K562 (cell line): Measurements from ENCODE around the gene IGSF21. TPM values are rescaled to one million over a fixed set of nuclear protein-coding genes. Genes with fewer than 3 reads are reported as not detected.

Source experiments
- BCL6 ChIP-seq: fragments of 250-450 bp; sonication (Bioruptor Pico); IDR thresholded peaks from 2 replicates; pipeline ENCODE4 v1.4.0; 2020
- DPF2 ChIP-seq: fragments of 450-650 bp; IDR thresholded peaks from 2 replicates; pipeline ENCODE4 v1.6.1; 2016
- HDAC3 ChIP-seq: fragments of 450-650 bp; IDR thresholded peaks from 2 replicates; pipeline ENCODE4 v1.6.1; 2018; ENCODE audit warnings: borderline replicate concordance, mild to moderate bottlenecking, moderate library complexity; ENCODE audit not compliant: partially characterized antibody
- HMGN3 ChIP-seq: IDR thresholded peaks from 2 replicates; pipeline ENCODE4 v1.6.1; 2011; ENCODE audit warnings: borderline replicate concordance, low read depth, mild to moderate bottlenecking, mixed read lengths, low read length; ENCODE audit not compliant: insufficient read length; ENCODE audit errors: extremely low read depth
- MEIS2 ChIP-seq: fragments of 450-650 bp; IDR thresholded peaks from 2 replicates; pipeline ENCODE4 v1.6.1; 2014; ENCODE audit warnings: mild to moderate bottlenecking; ENCODE audit not compliant: partially characterized antibody
- MTF1 ChIP-seq: fragments of 250-450 bp; sonication (Bioruptor Pico); IDR thresholded peaks from 2 replicates; pipeline ENCODE4 v1.9.0; 2021; ENCODE audit warnings: moderate library complexity, mild to moderate bottlenecking, inconsistent platforms, borderline replicate concordance
- RBM14 ChIP-seq: fragments of 200-400 bp; formaldehyde crosslinking; IDR thresholded peaks from 2 replicates; pipeline ENCODE4 v1.6.1; 2018; ENCODE audit warnings: low read depth, mild to moderate bottlenecking, low read length, moderate library complexity, borderline replicate concordance; ENCODE audit not compliant: insufficient read depth
- RNF2 ChIP-seq: sonication (generic); IDR thresholded peaks from 2 replicates; pipeline ENCODE4 v1.6.1; 2016
- SIN3B ChIP-seq: fragments of 450-650 bp; IDR thresholded peaks from 2 replicates; pipeline ENCODE4 v1.6.1; 2017; ENCODE audit warnings: low read depth, mild to moderate bottlenecking, moderate library complexity
- TBL1XR1 ChIP-seq, 2 experiments: IDR thresholded peaks; 2 replicates each; pipeline ENCODE4 v1.6.1; 2012; ENCODE audit warnings: improper control_type of control experiment in 2 of 2, low read length in 2 of 2, mild to moderate bottlenecking in 1 of 2
- XRCC3 ChIP-seq: fragments of 450-650 bp; IDR thresholded peaks from 2 replicates; pipeline ENCODE4 v1.6.1; 2017; ENCODE audit warnings: mild to moderate bottlenecking, moderate library complexity
- ZNF274 ChIP-seq: IDR thresholded peaks from 2 replicates; pipeline ENCODE4 v1.6.1; 2011; ENCODE audit warnings: low read depth, mild to moderate bottlenecking, low read length, moderate library complexity, borderline replicate concordance
- polyA plus RNA-seq, 8 experiments: library from polyadenylated mRNA; depleted of rRNA in 4 of 8; stranded (reverse) in 5 of 8; unstranded in 3 of 8; fragments of >200 nt; fragmentation: Nextera tagmentation in 2 of 8; fragmentation: Illumina TruSeq in 1 of 8; extraction: Ambion mirVana in 2 of 8; extraction: Trizol in 1 of 8; gene quantifications; 2 replicates each; pipeline versions ENCODE4 v1.2.1 to v1.2.3, GENCODE V29; 2011 to 2014; ENCODE audit warnings: inconsistent platforms in 1 of 8, missing spikeins in 1 of 8
- total RNA-seq, 7 experiments: library from RNA; depleted of rRNA in 6 of 7; stranded (reverse); fragments of >200 nt in 6 of 7; fragmentation: Illumina TruSeq in 2 of 7; extraction: Trizol in 2 of 7; gene quantifications; 2 replicates each; pipeline versions ENCODE4 v1.2.1 to v1.2.3, GENCODE V29; 2011 to 2021; ENCODE audit warnings: low replicate concordance in 1 of 7
- TF ChIP-seq, protein P1 (sequence below): fragments of 200-600 bp; sonication (generic); IDR thresholded peaks from one replicate; pipeline ENCODE4 v1.6.1; 2012; ENCODE audit warnings: mild to moderate bottlenecking, low read depth, low read length, inconsistent platforms
- TF ChIP-seq, protein P2 (sequence below): fragments of 450-650 bp; IDR thresholded peaks from 2 replicates; pipeline ENCODE4 v1.7.1; 2018; ENCODE audit warnings: mild to moderate bottlenecking, low read depth; ENCODE audit not compliant: partially characterized antibody

The IGSF21 gene
- total and polyA plus RNA-seq, 9 of the 15 experiments (the other 6 are each of a cell fraction or from before 2014, with no cell fraction given) = not detected

DNA sequence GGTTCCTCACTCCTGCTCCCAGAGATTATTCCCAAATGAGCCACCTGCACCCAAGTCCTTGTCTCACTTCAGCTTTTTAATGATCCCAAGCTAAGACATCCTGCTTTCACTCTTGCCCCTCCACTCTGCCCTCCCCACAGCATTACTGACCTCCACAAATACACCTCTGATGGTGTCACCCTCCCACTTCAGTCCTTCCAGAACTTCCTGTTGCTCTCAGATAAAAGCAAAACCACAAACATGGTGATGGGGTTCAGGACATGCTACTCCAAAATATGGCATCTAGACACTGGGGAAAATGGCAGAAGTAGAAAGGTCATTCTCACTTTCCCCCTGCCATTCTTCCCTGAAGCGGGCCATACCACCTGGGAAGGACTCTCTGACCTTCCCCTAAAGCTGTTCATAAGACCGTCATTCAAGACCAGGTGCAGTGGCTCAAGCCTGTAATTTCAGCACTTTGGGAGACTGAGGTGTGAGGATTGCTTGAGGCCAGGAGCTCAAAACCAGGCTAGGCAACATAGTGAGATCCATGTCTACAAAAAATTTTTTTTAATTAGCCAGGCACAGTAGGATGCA is 307.4 kb downstream of the IGSF21 start (continued):
- TF ChIP-seq, protein P1, sequence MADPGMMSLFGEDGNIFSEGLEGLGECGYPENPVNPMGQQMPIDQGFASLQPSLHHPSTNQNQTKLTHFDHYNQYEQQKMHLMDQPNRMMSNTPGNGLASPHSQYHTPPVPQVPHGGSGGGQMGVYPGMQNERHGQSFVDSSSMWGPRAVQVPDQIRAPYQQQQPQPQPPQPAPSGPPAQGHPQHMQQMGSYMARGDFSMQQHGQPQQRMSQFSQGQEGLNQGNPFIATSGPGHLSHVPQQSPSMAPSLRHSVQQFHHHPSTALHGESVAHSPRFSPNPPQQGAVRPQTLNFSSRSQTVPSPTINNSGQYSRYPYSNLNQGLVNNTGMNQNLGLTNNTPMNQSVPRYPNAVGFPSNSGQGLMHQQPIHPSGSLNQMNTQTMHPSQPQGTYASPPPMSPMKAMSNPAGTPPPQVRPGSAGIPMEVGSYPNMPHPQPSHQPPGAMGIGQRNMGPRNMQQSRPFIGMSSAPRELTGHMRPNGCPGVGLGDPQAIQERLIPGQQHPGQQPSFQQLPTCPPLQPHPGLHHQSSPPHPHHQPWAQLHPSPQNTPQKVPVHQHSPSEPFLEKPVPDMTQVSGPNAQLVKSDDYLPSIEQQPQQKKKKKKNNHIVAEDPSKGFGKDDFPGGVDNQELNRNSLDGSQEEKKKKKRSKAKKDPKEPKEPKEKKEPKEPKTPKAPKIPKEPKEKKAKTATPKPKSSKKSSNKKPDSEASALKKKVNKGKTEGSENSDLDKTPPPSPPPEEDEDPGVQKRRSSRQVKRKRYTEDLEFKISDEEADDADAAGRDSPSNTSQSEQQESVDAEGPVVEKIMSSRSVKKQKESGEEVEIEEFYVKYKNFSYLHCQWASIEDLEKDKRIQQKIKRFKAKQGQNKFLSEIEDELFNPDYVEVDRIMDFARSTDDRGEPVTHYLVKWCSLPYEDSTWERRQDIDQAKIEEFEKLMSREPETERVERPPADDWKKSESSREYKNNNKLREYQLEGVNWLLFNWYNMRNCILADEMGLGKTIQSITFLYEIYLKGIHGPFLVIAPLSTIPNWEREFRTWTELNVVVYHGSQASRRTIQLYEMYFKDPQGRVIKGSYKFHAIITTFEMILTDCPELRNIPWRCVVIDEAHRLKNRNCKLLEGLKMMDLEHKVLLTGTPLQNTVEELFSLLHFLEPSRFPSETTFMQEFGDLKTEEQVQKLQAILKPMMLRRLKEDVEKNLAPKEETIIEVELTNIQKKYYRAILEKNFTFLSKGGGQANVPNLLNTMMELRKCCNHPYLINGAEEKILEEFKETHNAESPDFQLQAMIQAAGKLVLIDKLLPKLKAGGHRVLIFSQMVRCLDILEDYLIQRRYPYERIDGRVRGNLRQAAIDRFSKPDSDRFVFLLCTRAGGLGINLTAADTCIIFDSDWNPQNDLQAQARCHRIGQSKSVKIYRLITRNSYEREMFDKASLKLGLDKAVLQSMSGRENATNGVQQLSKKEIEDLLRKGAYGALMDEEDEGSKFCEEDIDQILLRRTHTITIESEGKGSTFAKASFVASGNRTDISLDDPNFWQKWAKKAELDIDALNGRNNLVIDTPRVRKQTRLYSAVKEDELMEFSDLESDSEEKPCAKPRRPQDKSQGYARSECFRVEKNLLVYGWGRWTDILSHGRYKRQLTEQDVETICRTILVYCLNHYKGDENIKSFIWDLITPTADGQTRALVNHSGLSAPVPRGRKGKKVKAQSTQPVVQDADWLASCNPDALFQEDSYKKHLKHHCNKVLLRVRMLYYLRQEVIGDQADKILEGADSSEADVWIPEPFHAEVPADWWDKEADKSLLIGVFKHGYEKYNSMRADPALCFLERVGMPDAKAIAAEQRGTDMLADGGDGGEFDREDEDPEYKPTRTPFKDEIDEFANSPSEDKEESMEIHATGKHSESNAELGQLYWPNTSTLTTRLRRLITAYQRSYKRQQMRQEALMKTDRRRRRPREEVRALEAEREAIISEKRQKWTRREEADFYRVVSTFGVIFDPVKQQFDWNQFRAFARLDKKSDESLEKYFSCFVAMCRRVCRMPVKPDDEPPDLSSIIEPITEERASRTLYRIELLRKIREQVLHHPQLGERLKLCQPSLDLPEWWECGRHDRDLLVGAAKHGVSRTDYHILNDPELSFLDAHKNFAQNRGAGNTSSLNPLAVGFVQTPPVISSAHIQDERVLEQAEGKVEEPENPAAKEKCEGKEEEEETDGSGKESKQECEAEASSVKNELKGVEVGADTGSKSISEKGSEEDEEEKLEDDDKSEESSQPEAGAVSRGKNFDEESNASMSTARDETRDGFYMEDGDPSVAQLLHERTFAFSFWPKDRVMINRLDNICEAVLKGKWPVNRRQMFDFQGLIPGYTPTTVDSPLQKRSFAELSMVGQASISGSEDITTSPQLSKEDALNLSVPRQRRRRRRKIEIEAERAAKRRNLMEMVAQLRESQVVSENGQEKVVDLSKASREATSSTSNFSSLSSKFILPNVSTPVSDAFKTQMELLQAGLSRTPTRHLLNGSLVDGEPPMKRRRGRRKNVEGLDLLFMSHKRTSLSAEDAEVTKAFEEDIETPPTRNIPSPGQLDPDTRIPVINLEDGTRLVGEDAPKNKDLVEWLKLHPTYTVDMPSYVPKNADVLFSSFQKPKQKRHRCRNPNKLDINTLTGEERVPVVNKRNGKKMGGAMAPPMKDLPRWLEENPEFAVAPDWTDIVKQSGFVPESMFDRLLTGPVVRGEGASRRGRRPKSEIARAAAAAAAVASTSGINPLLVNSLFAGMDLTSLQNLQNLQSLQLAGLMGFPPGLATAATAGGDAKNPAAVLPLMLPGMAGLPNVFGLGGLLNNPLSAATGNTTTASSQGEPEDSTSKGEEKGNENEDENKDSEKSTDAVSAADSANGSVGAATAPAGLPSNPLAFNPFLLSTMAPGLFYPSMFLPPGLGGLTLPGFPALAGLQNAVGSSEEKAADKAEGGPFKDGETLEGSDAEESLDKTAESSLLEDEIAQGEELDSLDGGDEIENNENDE = no peak
- TF ChIP-seq, protein P2, sequence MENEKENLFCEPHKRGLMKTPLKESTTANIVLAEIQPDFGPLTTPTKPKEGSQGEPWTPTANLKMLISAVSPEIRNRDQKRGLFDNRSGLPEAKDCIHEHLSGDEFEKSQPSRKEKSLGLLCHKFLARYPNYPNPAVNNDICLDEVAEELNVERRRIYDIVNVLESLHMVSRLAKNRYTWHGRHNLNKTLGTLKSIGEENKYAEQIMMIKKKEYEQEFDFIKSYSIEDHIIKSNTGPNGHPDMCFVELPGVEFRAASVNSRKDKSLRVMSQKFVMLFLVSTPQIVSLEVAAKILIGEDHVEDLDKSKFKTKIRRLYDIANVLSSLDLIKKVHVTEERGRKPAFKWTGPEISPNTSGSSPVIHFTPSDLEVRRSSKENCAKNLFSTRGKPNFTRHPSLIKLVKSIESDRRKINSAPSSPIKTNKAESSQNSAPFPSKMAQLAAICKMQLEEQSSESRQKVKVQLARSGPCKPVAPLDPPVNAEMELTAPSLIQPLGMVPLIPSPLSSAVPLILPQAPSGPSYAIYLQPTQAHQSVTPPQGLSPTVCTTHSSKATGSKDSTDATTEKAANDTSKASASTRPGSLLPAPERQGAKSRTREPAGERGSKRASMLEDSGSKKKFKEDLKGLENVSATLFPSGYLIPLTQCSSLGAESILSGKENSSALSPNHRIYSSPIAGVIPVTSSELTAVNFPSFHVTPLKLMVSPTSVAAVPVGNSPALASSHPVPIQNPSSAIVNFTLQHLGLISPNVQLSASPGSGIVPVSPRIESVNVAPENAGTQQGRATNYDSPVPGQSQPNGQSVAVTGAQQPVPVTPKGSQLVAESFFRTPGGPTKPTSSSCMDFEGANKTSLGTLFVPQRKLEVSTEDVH = no peak
- TF ChIP-seq HDAC3 (no peak), HMGN3 (no peak), RBM14 (no peak), SIN3B (no peak), TBL1XR1 (IDR thresholded peaks at IDR 0.05; ENCODE audit: low read length in 2 of 2) (no peak), RNF2 (peak; percentile 44; the same call in 1 of the 2 replicates), MEIS2 (no peak), XRCC3 (no peak), ZNF274 (no peak), BCL6 (peak; percentile 61; the same call in 1 of the 2 replicates), MTF1 (no peak), DPF2 (peak; percentile 38)
